GM13976 (cell line): Measurements from ENCODE around the gene ENTPD8.
"Not testable (repeated sequence)": the region's sequence is repeated elsewhere in the genome, so short reads cannot be mapped to it uniquely, and the experiment has no call there.

Experiments
- DNase-seq: peaks from one replicate; pipeline ENCODE4 v3.0.0; 2012; ENCODE audit warnings: low spot score
- CTCF ChIP-seq: IDR thresholded peaks from 2 replicates; pipeline ENCODE4 v1.5.1; 2012; ENCODE audit warnings: borderline replicate concordance, mild to moderate bottlenecking; ENCODE audit not compliant: insufficient read depth; ENCODE audit errors: extremely low read depth, missing control alignments, control extremely low read depth
- in situ Hi-C: fragments of 300-500 bp; cut with MboI; formaldehyde crosslinking; loops from one replicate; pipeline ENCODE4 v1.12.0; 2022; ENCODE audit warnings: low sequenced_read_pairs, mixed read lengths, inconsistent platforms; ENCODE audit not compliant: unreplicated experiment

ENTPD8 gene

GRCh38 chr9:137476856-137477255 is 35.7 kb upstream of the ENTPD8 start:
- DNase-seq: no peak
- TF ChIP-seq CTCF: no peak
- in situ Hi-C loops: no loop called here

- no peak for TF ChIP-seq CTCF
- in situ Hi-C loops: no loop called here
- no peak for DNase-seq
Observed at GRCh38 chr9:137475666-137476065, 34.5 kb upstream of the ENTPD8 start.

GRCh38 chr9:137474271-137474670 is 33.1 kb upstream of the ENTPD8 start:
- in situ Hi-C loops: no loop called here
- no peak for TF ChIP-seq CTCF
- no peak for DNase-seq

- in situ Hi-C loops: no loop called here
- no peak for DNase-seq
- TF ChIP-seq CTCF: no peak
Observed at GRCh38 chr9:137470785-137471184, 29.6 kb upstream of the ENTPD8 start.

- in situ Hi-C loops: no loop called here
- no peak for DNase-seq
- TF ChIP-seq CTCF: no peak
Observed at GRCh38 chr9:137467896-137468295, 26.7 kb upstream of the ENTPD8 start.

GRCh38 chr9:137467161-137467581 is 26.0 kb upstream of the ENTPD8 start:
- DNase-seq: no peak
- in situ Hi-C loops: no loop called here
- no peak for TF ChIP-seq CTCF

- in situ Hi-C loops, DNase-seq: not testable (repeated sequence)
Observed at GRCh38 chr9:137466389-137467085, 25.4 kb upstream of the ENTPD8 start.
